HG03342 (cell line): ENCODE data around the gene PRKG1.
"Not testable (repeated sequence)": the region's sequence is repeated elsewhere in the genome, so short reads cannot be mapped to it uniquely, and the experiment has no call there.

ENCODE experiments used
- ATAC-seq: cut with Tn5 transposase; IDR thresholded peaks from one replicate; pipeline ENCODE4 v1.9.1; 2021; ENCODE audit warnings: mild to moderate bottlenecking, moderate library complexity; ENCODE audit not compliant: unreplicated experiment

Gene PRKG1

DNA sequence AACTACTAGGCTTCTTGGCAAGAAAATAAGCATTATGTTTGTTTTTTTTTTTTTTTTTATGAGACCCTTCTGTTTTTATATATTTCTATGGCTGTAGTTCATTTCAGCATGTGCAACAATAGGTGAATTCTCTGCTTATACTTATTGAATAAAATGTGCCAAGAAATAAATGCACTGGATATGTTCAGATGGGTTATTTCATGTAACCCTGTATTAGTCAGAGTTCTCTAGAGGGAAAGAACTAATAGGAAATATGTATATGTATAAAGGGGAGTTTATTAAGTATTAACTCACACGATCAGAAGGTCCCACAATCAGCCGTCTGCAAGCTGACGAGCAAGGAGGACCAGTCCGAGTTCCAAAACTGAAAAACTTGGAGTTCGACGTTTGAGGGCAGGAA, 332.3 kb downstream of the PRKG1 start:
- ATAC-seq: no peak

DNA sequence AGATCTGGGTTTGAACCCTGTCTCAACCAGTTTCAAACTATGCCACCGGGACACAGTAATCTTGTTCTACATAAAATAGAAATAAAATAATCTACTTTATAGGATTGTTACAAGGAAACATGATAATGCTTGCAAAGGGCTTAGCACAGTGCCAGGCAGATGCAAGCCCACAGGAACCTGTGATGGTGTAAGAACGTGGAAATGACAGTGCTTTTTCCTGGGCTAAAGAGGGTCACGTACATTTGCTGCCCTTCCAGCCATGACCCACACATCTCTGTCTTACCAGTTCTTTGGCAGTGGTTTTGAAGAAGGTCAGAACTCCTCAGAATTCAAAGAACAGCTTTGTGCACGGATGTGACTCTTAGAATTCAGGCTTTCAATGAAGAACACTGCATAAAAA, 342.2 kb downstream of the PRKG1 start:
- no peak for ATAC-seq

DNA sequence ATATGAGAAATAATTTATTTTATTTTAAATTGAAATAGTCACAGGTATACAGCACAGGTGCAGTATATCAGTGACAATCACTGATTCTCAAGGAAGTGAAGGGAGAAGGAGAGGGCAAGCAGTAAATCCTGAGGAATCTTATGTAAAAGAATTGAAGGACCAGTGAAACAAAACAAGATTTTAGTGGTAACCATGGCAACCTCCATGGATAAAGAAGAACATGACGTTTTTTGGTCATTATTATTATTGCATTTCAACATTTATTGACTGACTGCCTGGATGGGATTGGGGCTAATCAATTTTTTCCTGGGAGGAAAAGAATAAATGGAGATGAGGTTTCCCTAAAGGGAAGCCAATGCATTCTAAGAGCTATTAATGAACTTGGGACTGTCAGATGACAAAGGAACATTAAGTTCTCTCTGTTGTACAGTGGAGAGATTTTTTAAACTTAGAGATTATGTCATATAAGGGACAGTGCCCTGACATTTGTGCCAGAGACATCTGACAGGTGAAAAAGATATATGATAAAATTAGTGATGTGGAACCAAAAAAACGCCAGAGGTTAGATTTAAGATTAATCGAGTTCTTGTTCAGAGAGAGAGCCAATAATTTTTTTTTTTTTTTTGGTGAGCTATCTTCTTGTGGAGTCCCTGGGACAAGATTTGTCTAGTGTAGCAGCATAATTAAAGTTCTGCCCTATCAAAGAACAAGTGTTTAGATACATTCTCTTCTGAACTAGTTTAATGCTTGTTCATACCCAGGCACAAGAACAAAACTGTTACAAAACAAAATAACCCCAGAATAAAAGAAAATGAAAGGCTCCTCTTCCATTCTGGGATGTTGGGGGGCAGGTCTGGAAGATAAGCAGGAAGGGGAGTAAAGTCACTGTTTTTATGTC, 345.2 kb downstream of the PRKG1 start:
- no peak for ATAC-seq

DNA sequence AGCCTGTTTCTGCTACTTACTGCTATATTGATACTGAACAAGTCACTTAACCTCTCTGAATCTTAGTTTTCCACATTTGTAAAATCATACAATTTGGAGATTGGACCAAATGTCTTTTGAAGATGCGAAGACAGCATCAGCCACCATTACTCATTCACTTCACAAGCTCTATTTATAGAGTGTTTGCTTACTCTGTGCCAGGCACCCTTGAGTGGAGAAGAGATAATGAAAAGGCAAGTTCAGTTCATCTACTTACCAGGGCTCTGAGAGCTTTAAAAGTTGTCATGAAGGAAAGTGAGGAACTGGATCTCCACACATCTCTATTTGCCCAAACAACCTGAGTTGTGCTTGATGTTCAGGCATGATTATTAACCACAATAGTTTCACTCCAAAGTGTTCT, 347.6 kb downstream of the PRKG1 start:
- ATAC-seq: no peak

DNA sequence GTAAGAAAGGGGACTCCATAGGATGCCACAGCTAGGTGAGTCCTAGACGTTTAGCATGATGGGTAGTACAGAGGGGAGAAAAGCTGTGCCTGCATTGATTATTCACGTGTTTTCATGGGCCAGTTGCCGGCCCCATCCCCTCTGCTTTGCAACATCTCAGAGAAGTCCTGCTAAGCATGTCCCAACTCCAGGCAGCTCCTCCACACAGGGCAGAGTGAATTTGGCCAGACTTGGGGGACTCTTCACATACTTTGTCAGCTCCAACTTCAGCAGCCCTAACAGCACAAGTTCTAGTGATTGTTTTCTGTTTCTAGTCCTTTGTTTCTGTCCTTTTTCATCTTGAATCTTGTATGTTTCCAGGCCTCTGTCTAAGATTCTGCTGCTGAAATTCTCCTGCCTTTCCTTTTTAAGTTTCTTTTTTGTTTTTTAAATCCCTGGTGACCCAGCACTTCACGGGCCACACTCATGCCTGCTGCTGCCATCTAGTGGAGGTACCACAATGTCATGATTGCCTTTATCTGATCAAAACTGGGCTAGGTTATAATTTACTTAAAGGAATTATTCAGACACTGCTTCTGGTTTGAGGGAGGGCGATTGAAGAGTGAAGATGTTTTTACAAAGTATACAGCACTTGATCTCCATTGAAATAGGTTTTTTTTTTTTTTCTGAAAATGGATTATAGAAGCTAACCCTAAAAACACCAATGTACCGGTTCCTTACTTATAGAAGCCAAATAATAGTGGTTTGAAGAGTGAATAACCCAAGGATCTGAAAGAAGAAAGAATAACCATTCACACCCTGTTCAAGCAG, 348.2 kb downstream of the PRKG1 start:
- ATAC-seq: peak; percentile 77

GRCh38 chr10:51423121-51423452, 348.8 kb downstream of the PRKG1 start:
- no peak for ATAC-seq

DNA sequence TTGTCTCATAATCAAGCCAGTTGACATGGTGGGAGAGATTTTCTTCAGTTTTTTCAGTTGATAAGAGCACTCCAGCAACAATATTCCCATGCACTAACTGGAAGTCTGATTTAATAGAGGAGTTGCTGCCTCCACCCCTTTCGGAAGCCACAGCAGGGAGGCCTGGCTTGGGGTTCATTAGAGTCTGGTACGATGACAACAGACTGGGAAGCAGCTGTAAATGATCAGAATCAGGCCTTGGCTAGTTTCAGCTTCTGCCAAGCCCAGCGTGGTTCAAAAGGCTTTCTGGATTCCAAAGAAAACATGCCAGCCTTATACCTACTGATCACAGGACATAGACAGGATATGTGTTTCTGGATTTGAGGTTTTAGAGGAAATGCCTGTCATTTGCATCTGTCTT, 351.1 kb downstream of the PRKG1 start:
- no peak for ATAC-seq

- no peak for ATAC-seq
Observed at GRCh38 chr10:51427758-51428157, 353.5 kb downstream of the PRKG1 start.

GRCh38 chr10:51430506-51430905, 356.2 kb downstream of the PRKG1 start:
- ATAC-seq: no peak

DNA sequence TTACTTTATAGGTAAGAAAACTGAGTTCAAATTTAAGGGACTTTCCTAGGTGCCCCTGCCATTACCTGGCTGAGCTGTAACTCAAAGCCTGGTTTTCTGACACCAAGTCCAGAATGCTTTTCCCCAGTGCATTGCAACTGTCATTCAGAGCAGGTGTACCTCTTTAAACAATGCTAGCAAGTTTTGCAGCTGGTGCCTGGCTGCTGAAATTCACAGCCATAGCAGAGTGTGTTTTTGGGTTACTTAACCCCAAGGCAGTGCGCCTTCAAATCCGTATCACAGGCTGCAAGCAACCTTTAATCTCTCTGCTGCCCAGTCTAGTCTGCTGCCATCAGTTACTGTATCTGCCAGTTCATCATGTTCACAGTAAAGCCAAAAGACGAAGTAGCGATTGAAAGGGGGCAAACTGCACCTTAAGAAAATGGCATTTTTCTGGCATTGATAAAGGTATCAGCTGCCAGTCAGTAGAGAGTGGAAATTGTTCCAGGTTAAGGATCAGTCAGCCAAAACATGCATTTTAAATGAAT, 359.7 kb downstream of the PRKG1 start:
- no peak for ATAC-seq

- no peak for ATAC-seq
Observed at GRCh38 chr10:51436805-51437204, 362.5 kb downstream of the PRKG1 start.

- no peak for ATAC-seq
Observed at GRCh38 chr10:51439645-51440044, 365.4 kb downstream of the PRKG1 start.

GRCh38 chr10:51445588-51445987, 371.3 kb downstream of the PRKG1 start:
- no peak for ATAC-seq

DNA sequence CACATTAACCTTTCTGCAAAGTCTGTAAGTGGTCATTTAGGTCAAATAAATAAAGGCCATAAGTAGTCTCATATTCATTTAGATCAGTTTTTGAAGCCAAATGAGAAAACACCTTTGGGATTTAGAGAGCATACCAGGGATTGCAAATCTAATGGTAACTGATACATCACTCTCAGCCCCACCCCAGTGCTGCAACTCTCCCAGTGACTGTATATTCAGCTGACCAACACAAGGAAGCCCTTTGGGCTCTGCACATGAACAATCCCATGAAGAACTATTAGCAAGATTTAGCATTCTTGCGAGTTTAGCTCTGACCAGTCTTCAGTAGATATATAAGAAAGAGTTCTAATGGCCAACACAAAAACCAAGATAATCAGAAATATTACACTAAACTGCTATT, 372.8 kb downstream of the PRKG1 start:
- no peak for ATAC-seq

DNA sequence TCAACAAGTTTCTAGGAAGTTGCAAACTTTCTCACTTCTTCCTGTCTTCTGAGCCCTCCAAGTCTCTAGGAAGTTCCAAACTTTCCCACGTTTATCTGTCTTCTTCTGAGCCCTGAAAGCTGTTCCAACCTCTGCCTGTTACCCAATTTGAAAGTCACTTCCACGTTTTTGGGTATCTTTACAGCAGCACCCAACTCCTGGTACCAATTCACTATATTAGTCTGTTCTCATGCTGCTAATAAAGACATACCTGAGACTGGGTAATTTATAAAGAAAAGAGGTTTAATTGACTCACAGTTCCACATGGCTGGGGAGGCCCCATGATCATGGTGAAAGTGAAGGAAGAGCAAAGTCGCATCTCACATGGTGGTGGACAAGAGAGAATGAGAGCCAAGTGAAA, 381.5 kb downstream of the PRKG1 start:
- ATAC-seq: not testable (repeated sequence)

- no peak for ATAC-seq
Observed at GRCh38 chr10:51459476-51459875, 385.2 kb downstream of the PRKG1 start.

GRCh38 chr10:51462076-51462779, 387.9 kb downstream of the PRKG1 start:
- ATAC-seq: no peak

DNA sequence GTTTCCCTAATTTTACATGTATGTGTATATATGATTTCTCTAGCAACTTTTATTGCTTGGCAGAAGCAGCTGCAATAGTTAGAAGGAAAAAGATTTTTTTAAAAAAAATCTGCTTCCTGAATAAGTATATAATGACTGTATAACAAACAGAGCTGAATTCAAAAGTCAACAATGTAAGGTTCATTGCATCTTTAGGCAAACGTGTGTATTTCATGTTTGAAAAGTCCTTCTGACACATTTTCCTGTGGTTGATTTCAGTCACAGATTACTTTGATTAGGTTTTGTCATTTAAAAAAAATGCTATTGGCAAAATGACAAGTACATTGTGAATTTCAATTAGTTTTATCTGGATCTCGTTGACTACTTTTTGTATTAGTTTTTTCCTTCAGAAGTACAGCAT, 394.1 kb downstream of the PRKG1 start:
- ATAC-seq: no peak

GRCh38 chr10:51469686-51470085, 395.4 kb downstream of the PRKG1 start:
- no peak for ATAC-seq

DNA sequence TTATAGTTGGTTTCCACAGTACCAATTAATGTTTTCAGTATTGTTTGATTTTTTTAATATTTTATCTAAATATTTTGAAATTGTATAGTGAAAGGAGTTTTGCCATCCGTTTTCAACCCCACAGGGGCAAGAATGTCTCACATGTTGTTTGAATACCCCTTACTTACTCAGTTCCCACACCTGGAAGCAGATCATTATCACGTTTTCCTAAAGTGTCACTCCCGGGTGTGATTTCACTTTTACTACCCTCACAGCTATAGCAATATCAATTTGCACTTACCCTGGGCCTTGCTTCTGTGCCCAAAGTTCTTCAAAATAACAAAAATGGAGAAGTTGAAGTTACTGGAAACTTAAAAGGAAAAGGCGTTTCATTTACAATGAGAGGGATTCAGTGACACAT, 397.0 kb downstream of the PRKG1 start:
- ATAC-seq: no peak

GRCh38 chr10:51472154-51472553, 397.9 kb downstream of the PRKG1 start:
- no peak for ATAC-seq
